Measurements from ENCODE around the gene SLC25A23. TPM values are rescaled to one million over a fixed set of nuclear protein-coding genes. Genes with fewer than 3 reads are reported as not detected.
A peak's percentile ranks its signal among the peaks of the same experiment; 100 is the strongest.

The SLC25A23 gene
- total and polyA plus RNA-seq, 2 experiments from 2014 or later, result 56.6 to 59.0 TPM

- Histone ChIP-seq H3K9me2 (replicated peaks; ENCODE audit: insufficient read depth) (no peaks in the 10 kb centered on the region), H3K27ac (no peak overlapping the region), H3K4me2 (no peak overlapping the region), H3K9me3 (ENCODE audit: low read depth) (no peaks in the 10 kb centered on the region), H3K4me1 (ENCODE audit: insufficient read depth) (peaks cover 7% of the 10 kb centered on the region), H4K20me1 (ENCODE audit: insufficient read depth, poor library complexity, severe bottlenecking) (no peaks in the 10 kb centered on the region), H3K36me3 (replicated peaks; ENCODE audit: insufficient read depth, low read depth) (no peaks in the 10 kb centered on the region), H2AFZ (no peak overlapping the region), H3K79me2 (no peaks in the 10 kb centered on the region), H3K27me3 (no peaks in the 10 kb centered on the region), H3K4me3 (no peak overlapping the region)
- no peak for DNase-seq (ENCODE audit: low spot score)
- TF ChIP-seq EZH2 (IDR thresholded peaks at IDR 0.05; ENCODE audit: borderline replicate concordance) (no peak), CTCF (IDR thresholded peaks at IDR 0.05; ENCODE audit: poor library complexity) (no peak), EZH2phosphoT487 (IDR thresholded peaks at IDR 0.05; ENCODE audit: low read depth, severe bottlenecking, unreplicated experiment) (no peak)
- 93% methylated on average over 10 of the region's 13 CpGs for WGBS (ENCODE audit: low lambda C conversion rate, missing lambda C conversion rate)
Measured at GRCh38 chr19:6478815-6479214, 19.2 kb upstream of the SLC25A23 start.

- TF ChIP-seq EZH2 (IDR thresholded peaks at IDR 0.05; ENCODE audit: borderline replicate concordance) (no peak), EZH2phosphoT487 (IDR thresholded peaks at IDR 0.05; ENCODE audit: low read depth, severe bottlenecking, unreplicated experiment) (no peak), CTCF (IDR thresholded peaks at IDR 0.05; ENCODE audit: poor library complexity) (no peak)
- no peak overlapping the region for H3K4me3 ChIP-seq
Measured at GRCh38 chr19:6476896-6477431, 17.4 kb upstream of the SLC25A23 start.

GRCh38 chr19:6476155-6476895 is 16.7 kb upstream of the SLC25A23 start:
- Histone ChIP-seq H2AFZ (peak overlapping the region; percentile 52), H3K4me1 (ENCODE audit: insufficient read depth) (peaks cover 7% of the 10 kb centered on the region), H3K27me3 (no peaks in the 10 kb centered on the region), H3K9me2 (replicated peaks; ENCODE audit: insufficient read depth) (no peaks in the 10 kb centered on the region), H3K27ac (no peak overlapping the region), H3K9me3 (ENCODE audit: low read depth) (no peaks in the 10 kb centered on the region), H3K4me3 (no peak overlapping the region), H3K4me2 (peak overlapping the region; percentile 80), H3K36me3 (replicated peaks; ENCODE audit: insufficient read depth, low read depth) (no peaks in the 10 kb centered on the region), H4K20me1 (ENCODE audit: insufficient read depth, poor library complexity, severe bottlenecking) (no peaks in the 10 kb centered on the region), H3K79me2 (no peaks in the 10 kb centered on the region)
- DNase-seq (ENCODE audit: low spot score), result peak; percentile 96
- TF ChIP-seq EZH2phosphoT487 (IDR thresholded peaks at IDR 0.05; ENCODE audit: low read depth, severe bottlenecking, unreplicated experiment) (no peak), EZH2 (IDR thresholded peaks at IDR 0.05; ENCODE audit: borderline replicate concordance) (no peak), CTCF (IDR thresholded peaks at IDR 0.05; ENCODE audit: poor library complexity) (no peak)
- 3% methylated on average over 21 of the region's 33 CpGs for WGBS (ENCODE audit: low lambda C conversion rate, missing lambda C conversion rate)

More at GRCh38 chr19:6476896-6477431, 17.4 kb upstream of the SLC25A23 start:
- 28% methylated on average over 29 of the region's 29 CpGs for WGBS (ENCODE audit: low lambda C conversion rate, missing lambda C conversion rate)
- Histone ChIP-seq H2AFZ (no peak overlapping the region), H3K9me2 (replicated peaks; ENCODE audit: insufficient read depth) (no peaks in the 10 kb centered on the region), H3K27ac (no peak overlapping the region), H4K20me1 (ENCODE audit: insufficient read depth, poor library complexity, severe bottlenecking) (no peaks in the 10 kb centered on the region), H3K36me3 (replicated peaks; ENCODE audit: insufficient read depth, low read depth) (no peaks in the 10 kb centered on the region), H3K4me1 (ENCODE audit: insufficient read depth) (peaks cover 7% of the 10 kb centered on the region), H3K79me2 (no peaks in the 10 kb centered on the region), H3K27me3 (no peaks in the 10 kb centered on the region), H3K9me3 (ENCODE audit: low read depth) (no peaks in the 10 kb centered on the region), H3K4me2 (peak overlapping the region; percentile 80)
- DNase-seq (ENCODE audit: low spot score), result no peak
